ENCODE measurements around the gene IL4I1.
A peak's percentile ranks its signal among the peaks of the same experiment; 100 is the strongest.

The IL4I1 gene

DNA sequence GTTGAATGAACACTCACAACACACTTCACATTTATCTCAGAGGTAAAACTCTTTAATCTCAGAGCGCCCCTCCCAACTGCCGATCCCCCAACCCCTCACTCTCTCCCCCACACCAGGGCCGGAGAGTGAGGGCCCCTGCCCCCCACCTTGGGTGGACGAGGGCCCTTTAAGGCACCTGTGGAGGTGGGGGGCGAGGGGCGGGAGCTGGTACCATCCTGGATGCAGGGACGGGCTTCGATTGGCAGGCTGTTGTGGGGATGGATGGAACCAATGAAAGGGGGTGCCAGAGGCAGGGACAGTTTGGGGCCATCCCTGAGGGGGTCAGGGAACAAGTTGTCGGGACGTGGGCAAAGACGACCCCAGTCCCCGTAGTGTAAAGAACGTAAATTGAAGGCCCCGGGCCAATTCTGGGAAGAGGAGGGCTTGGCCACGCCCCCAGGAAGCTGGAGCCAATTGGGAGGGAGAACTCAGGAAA, 27.6 kb downstream of the IL4I1 start:
- no peak for FAIRE-seq
- no peak for DNase-seq (ENCODE audit: extremely low spot score, insufficient read length, low read depth)

DNA sequence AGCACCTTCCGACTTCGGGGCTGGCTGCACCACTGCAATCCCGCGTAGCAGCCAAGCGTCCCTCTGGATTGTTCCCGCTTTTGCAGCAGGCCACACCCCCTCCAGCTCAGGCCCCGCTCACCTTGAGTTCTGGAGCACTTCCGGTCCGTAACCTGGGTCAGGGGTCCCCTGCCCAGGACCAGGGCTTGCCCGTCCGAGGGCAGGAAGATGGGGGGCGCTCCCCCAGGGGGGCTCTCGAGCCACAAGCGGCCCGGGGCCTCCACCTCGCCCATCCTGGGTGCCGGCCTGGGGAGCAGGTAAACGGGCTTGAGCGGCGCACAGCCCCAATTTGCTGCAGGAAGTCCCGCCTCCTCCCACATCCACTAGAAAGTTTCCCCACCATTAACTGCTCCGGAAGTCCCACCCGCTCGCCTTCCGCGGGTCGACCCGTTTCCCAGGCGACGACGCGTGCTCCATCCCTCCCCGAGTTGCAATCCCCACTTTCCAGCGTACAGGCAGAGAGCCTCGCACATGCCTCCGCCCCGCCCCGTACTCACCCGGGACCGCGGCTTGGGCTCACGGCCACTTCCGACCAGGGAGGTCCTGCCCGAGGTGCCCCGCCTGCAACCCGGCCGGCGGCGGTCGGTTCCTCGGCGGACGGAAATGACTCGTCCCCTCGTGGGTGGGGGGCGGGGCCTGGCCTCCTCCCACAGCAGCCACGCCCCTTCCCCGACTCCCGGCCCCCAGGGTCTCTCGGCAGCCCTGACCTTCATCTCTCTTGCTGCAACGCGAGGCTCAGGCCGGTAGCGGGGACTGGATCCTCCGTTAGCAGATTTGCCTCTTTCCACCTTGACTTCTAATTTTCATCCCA, 29.5 kb downstream of the IL4I1 start, which contains the start of gene PNKP:
PNKP (minus strand) TSS at position 644 of the 850 bp plus-strand sequence; CDS start at position 272, 372 bp downstream.
- FAIRE-seq (peak; percentile 92), DNase-seq (ENCODE audit: extremely low spot score, insufficient read length, low read depth) (peak; percentile 82)

DNA sequence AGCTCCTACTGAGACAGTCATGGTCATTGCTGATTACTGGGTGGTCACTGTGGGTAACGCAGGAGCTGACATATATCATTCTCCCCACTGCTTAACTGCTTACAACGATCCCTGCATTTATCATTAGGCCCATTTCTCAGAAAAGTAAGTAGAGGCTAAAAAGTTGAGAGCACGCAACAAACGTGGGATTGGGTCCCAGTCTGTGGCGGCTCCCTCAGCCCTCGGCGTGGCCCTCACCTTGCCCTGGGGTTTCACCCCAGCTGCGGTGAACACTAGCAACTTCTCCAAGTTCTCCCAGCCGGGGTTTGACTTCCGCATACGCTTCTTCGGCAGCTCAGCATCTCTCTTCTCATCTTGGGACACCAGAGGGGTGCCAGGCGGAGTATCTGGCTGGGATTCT, 31.8 kb downstream of the IL4I1 start:
- FAIRE-seq = no peak
- DNase-seq (ENCODE audit: extremely low spot score, insufficient read length, low read depth) = no peak

DNA sequence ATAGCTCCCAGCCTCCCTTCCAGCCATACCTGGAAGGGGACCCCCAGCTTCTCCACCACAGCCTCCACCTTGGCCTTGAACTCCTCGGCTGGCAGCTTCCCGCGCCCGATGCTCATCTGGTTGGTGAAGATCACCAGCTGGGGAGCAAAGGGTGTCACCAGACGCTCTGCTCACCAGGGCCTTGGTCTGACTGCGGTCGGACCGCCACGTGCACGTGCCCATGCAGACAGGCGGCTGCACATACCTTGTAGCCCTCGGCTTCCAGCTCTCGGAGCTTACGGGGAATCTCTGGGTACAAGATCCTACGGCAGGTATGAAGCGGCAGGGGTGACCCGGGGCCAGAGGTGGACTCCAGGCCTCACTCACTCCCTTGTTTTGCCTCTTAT, 32.8 kb downstream of the IL4I1 start:
- DNase-seq (ENCODE audit: extremely low spot score, insufficient read length, low read depth) (no peak), FAIRE-seq (no peak)

DNA sequence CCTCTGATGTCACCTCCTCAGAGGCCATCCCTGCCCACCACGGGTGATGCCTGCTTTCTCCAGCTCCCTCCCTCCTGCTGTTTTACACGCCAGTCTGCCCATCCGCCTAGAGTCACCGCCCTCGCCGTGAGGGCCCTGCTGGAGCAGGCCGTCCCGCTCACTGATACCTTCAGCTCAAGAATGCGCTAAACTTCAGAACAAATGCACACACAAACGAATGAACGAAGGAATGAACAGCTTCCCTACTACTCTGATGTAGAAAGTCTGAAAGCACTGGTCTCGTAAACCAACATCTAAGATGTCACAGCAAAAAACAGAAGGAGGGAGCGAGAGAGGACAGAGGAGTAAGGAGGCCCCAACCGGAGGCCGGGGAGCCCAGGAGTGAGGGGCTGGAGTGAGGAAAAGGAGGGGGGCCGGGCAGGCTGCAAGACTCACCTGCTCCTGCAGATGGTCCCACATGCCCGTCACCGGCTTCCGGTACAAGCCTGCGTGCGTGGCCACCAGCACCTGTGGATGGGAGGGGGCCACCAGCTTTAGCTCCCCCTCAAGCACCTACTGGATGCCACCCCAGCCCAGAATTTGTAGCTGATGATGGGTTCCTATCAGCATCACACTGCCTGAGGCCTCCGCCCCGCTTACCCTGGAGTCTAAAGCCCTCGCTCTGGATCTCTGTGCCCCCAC, 33.3 kb downstream of the IL4I1 start:
- DNase-seq (ENCODE audit: extremely low spot score, insufficient read length, low read depth) = no peak

DNA sequence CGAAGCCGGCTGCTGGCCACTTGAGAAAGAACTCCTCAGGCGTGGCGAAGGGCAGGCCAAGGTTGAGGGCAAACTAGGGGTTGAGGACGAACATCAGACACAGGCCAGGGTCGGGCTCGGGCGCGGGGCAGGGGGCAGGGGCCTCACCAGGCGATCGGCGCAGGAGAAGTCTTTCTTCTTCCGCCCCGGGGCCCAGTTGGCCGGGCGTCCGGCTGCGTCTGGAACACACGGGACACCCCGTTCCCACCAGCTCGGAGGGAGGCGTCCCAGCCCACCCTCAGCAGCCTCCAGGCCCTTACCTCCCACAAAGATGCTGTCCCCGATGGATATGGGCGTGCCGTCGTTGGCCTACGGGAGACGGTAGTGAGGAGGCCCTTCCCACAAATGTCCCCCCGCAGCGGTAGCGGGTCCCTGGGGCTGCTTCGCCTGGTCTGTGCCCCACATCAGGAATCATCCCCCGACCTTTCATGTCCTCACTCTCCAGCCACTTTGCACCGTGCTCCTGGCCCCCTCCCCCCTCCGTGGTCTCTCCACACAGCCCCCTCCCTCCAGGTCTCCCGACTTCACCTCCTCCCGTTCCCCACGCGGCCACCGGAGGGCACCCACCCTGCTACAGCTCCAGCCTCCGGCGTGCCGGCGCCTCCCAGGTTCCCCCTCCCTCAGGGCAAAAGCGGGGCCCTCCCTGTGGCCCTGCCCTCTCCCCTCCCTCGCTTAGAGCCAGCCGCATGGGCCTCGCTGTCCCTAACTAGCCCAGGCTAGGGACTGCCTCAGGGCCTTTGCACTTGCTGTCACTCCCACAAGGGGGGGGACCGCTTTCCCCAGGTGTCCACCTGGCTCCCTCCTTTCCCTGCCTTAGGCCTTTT, 34.1 kb downstream of the IL4I1 start:
- no peak for DNase-seq (ENCODE audit: extremely low spot score, insufficient read length, low read depth)
- FAIRE-seq = no peak

More for the DNA sequence above, 33.3 kb downstream of the IL4I1 start:
- no peak for FAIRE-seq

DNA sequence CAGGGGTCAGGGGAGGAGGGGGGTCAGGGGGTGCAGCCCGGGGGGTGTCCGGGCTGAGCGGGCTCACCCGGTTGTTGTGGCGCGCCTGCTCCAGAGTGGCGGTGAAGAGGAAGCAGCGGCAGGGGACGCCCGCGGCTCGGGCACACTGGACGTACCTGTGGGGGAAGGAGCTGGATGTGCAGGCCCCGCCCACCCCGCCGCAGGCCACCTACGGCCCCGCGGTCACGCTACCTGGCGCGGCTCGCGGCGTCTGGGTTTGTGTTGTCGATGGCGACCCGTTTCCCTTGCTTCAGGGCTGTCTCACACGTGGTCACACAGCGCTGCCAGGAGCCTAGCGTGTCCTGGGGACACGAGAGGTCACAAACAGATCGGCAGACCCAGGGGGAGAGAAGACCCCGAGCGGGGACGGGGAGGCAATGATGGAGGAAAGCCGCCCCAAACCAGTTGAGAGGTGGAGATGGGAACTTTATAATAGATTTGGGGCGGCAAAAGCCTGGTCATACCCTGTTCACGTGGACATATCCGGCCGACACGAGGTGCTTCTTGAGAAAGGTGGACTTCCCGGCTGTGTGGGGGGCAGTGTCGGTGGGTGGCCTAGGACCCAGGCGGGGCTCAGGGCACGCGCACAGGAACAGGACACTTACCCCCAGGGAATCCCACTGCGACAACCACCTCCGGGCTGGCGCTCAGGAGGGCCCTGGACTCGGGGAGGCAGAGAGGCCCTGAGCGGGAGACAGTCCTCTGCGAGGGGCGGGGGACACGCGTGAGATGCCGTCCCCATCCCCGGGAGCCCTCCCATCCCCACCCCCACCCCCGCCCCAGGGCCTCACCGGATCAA, 34.9 kb downstream of the IL4I1 start:
- FAIRE-seq = no peak
- no peak for DNase-seq (ENCODE audit: extremely low spot score, insufficient read length, low read depth)

DNA sequence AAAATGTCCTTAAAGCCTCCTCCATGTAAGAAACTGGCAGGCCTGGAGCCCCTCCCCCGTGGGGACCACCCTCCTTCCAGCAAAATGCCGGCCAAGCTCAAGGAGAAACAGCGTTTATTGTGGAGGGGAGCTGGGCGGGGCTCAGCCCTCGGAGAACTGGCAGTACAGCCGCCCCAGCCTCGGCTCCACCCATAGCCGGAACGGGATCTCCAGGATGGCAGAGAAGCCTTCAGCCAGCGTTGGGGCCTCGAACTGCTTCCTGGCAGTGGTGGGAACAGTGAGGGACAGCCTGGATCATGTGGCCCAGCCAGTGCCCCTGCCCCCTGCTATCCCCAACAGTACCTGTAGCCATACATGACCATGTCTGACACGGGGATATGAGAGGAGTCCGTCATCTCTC, 35.6 kb downstream of the IL4I1 start:
- no peak for DNase-seq (ENCODE audit: extremely low spot score, insufficient read length, low read depth)
- FAIRE-seq = no peak

DNA sequence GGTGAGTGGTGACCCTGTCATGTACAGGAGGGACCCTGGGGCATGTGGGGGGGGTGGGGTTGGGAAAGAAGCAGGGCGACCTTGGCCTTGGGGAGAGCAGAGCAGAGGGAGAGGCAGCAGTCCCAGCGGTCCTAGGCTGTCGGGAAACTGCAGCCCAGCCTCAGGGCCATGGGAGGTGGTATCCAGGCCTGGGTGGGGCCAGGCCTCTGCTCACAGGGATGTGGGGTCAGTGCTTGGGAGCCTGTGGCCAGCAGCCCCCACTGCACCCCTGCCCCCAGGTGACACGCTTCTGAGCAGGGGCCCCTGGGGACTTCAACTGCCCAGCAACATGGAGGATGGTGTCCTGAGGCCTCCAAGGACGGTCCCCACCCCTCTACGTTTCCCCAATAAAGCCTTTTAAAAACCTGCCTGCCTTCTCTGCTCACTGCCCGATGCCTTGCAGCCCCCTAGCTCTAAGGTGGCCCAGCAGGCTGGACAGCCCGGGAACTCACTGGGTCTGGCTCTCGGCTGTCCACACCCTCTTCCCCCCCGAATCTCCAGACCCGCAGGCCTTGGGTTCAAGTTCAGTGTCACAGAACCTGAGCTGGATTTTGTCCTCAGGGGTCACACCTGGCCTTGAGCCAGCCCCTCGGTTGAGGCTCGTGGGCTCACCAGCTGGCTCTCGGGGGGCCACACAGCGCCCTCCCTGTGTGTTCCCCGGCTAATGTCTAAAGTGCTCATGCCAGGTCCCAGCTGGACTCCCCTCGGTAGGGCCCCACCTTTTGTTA, 36.2 kb downstream of the IL4I1 start:
- FAIRE-seq = no peak
- DNase-seq (ENCODE audit: extremely low spot score, insufficient read length, low read depth) = no peak

DNA sequence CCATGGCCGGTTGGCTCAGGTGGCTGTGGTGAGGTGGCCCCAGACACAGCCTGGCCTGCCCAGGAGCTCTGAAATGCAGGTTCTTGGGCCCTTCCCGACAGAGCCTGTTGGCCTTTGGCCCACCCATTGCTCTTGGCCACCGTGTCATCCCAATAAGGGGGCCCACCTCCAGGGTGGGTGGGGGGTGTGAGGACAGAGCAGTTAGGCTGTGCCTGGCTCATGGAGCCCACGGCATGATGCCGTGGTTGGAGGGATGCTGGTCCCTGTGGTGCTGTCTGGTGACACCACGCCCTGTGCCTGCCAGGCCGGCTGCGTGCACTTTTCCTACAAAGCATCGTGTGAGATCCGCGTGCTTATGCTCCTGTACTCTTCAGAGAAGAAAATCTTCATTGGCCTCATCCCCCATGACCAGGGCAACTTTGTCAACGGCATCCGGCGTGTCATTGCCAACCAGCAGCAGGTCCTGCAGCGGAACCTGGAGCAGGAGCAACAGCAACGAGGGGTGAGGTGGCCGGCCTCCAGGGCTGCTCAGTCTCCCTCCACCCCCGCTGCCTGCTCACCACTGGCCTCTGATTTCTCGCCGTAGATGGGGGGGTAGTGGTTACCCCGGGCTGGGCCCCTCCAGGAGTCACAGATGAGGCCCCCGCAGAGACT, 36.9 kb downstream of the IL4I1 start:
- DNase-seq (ENCODE audit: extremely low spot score, insufficient read length, low read depth) (no peak), FAIRE-seq (no peak)

DNA sequence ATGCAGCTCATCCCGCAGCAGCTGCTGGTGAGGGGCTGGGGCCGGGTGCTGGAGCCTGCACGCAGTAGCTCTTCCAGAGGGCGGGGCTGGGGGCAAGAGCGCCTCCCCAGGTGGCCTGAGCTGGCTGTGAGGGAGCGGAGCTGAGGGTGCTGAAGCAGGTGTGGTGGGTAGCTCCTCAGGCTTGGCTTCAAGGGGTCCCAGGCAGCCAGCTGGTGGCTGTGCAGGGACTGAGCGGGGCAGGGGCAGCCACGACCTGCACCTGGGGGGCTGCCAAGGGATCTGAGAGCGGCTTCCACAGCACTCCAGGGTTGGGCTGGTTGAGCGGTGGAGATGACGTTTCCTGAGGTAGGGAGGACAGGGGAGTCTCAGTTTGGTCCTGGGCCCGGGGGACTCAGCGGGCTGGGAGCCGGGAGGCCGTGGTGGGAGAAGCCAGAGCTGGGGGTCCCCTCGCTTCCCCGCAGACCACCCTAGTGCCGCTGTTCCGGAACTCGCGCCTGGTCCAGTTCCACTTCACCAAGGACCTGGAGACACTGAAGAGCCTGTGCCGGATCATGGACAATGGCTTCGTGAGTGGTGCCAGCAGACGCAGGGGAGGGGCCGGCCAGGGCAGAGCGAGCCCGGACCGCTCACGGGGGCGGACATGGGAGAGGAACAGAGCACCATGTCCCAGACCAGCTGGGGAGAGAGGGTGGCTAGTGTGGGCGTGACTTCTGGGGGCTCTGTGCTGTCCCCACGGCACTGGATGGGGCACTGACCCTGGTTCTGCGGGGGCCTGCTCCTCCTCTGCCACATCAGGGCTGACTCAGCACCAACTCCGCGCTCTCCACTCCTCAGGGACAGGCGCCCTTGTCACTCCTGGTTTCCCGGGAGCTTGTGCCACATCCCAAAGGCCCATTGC, 38.4 kb downstream of the IL4I1 start:
- no peak for DNase-seq (ENCODE audit: extremely low spot score, insufficient read length, low read depth)
- FAIRE-seq = no peak

DNA sequence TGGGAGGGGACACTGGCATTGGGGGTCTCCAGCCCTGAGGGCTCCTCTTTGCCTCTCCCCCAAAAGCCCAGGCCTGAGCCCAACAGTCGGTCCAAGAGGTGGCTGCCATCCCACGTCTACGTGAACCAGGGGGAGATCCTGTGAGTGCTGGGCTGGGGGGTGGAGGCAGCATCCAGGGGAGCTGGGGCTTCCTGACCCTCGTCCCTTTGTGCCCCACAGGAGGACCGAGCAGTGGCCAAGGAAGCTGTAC, 38.9 kb downstream of the IL4I1 start:
- FAIRE-seq = no peak

DNA sequence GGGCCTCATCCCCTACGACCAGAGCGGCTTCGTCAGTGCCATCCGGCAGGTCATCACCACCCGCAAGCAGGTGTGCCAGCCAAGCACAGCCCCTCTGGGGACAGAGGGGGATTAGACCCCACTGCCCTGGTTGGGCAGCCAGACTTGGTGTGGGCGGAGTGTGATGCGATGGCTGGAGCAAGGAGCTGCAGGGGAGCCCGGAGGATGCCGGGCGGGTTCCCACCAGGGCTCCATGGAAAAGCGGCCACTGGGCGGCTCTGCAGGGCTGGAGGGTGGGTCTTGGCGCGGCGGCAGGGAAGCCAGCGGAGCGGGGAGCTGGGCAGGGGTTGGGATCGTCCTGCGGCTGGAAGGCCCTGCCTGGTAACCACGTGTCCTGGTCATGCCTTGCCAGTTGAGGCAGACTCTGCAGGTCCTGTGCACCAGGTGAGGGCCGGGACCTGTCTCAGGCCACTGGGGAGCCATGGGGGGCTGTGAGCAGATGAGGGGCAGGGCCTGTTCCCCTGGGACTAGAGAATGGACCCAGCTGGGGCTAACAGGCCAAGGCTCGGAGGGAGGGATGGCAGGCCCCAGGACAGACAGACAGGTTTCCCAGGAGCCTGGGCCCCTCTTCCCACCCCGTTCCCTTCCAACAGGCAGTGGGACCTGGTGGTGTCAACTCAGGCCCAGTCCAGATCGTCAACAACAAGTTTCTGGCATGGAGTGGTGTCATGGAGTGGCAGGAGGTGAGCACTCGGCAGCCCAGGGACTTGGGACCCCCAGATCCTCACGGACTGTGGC, 39.4 kb downstream of the IL4I1 start:
- DNase-seq (ENCODE audit: extremely low spot score, insufficient read length, low read depth) = no peak
- FAIRE-seq = no peak

More for the DNA sequence above, 38.9 kb downstream of the IL4I1 start:
- no peak for DNase-seq (ENCODE audit: extremely low spot score, insufficient read length, low read depth)

DNA sequence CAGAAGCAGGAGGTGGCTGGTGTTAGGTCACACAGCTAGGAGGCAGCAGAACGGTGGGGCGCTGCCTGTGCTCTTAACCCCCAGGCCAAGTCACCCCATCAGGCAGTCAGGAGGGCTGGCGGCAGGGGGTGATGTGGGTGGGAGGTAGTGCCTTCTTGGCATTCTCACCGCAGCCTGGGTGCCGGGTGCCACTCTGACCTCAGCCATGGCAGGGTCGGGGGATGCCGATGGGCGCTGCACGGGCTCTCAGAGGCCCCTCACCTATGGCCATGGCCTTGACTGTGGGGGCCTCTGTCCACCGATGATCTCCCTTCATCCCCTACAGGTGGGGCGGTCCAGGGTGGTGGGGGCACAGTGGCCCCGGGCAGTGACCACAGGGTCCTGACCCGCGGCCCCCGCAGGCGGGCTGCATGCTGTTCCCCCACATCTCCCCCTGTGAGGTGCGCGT, 40.1 kb downstream of the IL4I1 start:
- no peak for FAIRE-seq
- no peak for DNase-seq (ENCODE audit: extremely low spot score, insufficient read length, low read depth)

DNA sequence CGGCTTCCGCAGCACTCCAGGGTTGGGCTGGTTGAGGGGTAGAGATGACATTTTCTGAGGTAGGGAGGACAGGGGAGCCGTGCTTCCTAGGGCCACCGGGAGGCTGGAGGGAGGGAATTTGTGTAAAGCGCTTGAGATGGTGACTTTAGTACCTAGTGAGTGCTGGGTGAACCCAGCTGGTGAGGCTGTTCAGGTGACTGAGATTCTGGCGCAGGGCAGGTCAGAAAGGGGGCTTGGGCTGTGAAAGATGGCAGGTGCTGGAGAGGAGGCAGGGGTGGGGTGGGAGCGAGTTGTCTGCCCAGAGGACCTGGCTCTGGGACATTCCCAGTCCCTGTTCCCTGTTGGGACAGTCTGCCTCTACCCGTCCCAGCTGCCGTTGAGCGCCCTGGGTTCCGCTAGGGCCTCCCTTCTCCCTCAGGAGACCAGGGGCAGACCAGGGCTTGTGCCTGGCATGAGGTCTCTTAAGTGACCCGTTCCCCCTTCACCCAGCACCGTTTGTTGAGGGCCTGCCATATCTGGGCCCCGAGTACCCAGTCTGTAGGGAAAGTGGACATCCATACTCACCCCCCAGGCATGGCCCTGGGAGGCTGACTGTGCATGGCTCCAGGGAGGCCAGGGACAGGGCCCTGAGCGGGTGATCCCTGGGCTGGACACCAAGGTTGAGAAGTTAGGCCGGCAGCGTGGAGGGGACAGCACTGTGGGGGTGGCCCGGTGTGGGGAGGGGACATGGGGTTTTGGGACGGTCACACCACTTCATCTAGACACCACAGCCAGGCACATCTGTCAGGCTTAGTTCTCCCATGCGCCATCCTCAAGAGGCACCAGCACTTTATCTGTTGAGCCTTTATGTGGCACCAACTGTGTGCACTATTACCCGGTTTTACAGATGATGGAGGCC, 40.8 kb downstream of the IL4I1 start:
- FAIRE-seq = no peak

DNA sequence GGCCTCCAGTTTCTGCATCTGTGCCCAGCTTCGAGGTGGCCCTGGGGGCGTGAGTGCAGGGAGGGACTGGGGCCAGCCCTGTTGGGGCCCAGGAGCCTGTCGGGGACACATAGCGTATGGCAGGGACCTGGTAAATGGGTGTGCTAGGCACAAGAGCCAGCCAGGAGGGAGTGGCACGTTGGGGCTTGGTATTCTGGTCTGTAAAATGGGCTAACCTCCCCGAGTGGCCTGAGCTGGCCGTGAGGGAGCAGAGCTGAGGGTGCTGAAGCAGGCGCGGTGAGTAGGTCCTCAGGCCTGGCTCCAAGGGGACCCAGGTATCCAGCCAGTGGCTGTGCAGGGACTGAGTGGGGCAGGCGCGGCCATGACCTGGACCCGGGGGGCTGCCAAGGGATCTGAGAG, 41.4 kb downstream of the IL4I1 start:
- DNase-seq (ENCODE audit: extremely low spot score, insufficient read length, low read depth) (no peak), FAIRE-seq (no peak)

More for the DNA sequence above, 40.8 kb downstream of the IL4I1 start:
- no peak for DNase-seq (ENCODE audit: extremely low spot score, insufficient read length, low read depth)

Measured in GM18507 (cell line).